Stimulated activated CD8-positive, alpha-beta memory T cell treated with anti-CD3 and anti-CD28 coated beads, Interleukin-7, amount 100 ng/mL, for 4 hours (primary cell): ENCODE results near the gene TBC1D3D.
"Not testable (repeated sequence)": the region's sequence is repeated elsewhere in the genome, so short reads cannot be mapped to it uniquely, and the experiment has no call there.

ENCODE experiments used
- DNase-seq, 2 donors: peaks; one replicate each; pipeline ENCODE4 v3.0.0-alpha.2; 2020; ENCODE audit warnings: low read depth in 2 of 2

The TBC1D3D gene

DNA sequence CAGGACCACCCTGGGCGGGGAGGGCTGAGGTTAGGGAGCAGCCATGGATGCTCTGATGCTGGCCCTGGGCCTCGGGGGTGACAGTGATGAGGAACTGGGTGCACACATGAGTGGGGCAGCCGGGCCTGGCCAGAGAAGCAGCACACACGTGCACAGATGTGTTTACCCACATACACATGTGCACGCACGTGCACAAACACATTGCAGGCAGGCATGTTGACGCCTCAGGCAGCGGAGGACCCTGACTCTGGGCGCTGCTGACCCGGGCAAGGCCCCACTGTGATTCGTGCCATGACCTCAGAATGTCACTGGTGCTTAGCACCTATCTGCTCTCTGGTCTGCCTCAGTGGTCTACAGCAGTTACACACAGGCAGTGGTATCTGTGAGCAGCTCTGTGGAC, at the start of gene TBC1D3D:
TBC1D3D (plus strand) TSS at position 301 of the 400 bp plus-strand sequence. CDS start 1,585 bp downstream, outside the sequence.
- DNase-seq = not testable (repeated sequence)

DNA sequence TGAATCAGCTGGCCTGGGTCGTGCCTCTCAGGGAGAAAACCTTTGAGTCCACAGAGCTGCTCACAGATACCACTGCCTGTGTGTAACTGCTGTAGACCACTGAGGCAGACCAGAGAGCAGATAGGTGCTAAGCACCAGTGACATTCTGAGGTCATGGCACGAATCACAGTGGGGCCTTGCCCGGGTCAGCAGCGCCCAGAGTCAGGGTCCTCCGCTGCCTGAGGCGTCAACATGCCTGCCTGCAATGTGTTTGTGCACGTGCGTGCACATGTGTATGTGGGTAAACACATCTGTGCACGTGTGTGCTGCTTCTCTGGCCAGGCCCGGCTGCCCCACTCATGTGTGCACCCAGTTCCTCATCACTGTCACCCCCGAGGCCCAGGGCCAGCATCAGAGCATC, 14.8 kb upstream of the TBC1D3D start, which contains the start of gene TBC1D3L:
TBC1D3L (minus strand) TSS at position 101 of the 400 bp plus-strand sequence. CDS start 1,540 bp downstream, outside the sequence.
- DNase-seq = not testable (repeated sequence)
